ENCODE measurements around the gene NDUFAF2. TPM values are rescaled to one million over a fixed set of nuclear protein-coding genes. Genes with fewer than 3 reads are reported as not detected.

Gene NDUFAF2, protein sequence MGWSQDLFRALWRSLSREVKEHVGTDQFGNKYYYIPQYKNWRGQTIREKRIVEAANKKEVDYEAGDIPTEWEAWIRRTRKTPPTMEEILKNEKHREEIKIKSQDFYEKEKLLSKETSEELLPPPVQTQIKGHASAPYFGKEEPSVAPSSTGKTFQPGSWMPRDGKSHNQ
- total RNA-seq (11.2 TPM), polyA plus RNA-seq (10 to 100 TPM; 29.8 to 37.6 (median 35.4) TPM)

DNA sequence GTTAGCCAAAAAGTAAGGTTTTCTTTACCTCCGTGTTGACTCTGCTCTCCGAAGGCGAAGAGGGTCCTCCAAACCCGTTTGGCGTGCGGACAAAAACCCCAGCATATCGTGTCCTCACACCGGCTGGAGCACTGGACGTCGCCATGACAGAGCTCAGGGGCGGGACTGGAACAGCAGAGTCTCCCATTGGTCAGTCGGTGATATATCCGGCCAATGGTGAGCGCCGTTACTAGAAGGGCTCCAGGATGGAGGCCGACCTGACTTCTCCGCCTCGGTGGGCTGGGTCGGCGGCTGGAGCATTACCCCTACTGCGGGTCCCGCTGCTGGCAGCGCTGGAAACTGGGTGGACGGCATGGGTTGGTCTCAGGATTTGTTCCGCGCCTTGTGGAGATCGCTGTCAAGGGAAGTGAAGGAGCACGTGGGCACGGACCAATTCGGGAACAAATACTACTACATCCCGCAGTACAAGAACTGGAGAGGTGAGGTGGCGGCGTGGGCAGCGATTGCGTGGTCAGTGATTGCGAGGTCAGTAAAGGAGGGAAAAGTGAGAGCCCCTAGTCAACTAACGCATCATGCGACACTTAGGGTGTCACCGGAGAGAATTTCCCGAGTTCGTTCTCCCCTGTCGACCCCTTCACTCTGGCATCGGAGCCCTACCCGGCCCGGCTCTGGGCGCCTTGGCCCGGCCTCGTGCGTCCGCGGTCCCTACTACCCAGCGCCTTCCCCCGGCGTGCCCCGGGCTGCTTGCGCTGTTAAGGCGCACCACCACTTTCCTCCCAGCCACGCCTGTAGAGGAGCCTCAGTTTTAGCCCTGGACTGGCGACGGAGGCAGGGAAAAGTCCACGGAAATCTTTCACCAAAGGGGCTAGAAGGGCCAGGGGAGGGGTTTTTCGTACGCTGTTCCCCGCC is at the start of gene NDUFAF2, which contains the start of gene ERCC8:
NDUFAF2 (plus strand) TSS at position 302 of the 909 bp plus-strand sequence; CDS start at position 353, 51 bp downstream.
ERCC8 (minus strand) TSS at position 167 of the 909 bp plus-strand sequence; CDS start at position 105, 62 bp downstream.
- H3K27ac Mint-ChIP-seq, result peak within 1 kb of the TSS in 2 of 3 donors; percentile 68 to 85
- H3K27me3 ChIP-seq (ENCODE audit: control insufficient read depth, insufficient read depth, low read length), result no peaks in the 10 kb centered on the region
- peaks cover 5% of the 10 kb centered on the region for H3K36me3 ChIP-seq (ENCODE audit: control insufficient read depth, insufficient read depth, low read length)
- H3K9me3 ChIP-seq (ENCODE audit: control insufficient read depth in 2 of 2, low read length in 2 of 2), result no peaks in the 10 kb centered on the region
- peak within 1 kb of the TSS; percentile 100 for H3K4me3 ChIP-seq (ENCODE audit: low read depth, low read length)
- peak within 1 kb of the TSS; percentile 56 for H3K27ac ChIP-seq (ENCODE audit: insufficient read depth, low read length, poor library complexity, severe bottlenecking)
- H3K4me1 ChIP-seq (ENCODE audit: control insufficient read depth, insufficient read depth, low read length, poor library complexity, severe bottlenecking), result peaks cover 28% of the 10 kb centered on the region
- H3K27me3 Mint-ChIP-seq, result no peaks in the 10 kb centered on the region
- peak; percentile 99 for ATAC-seq (ENCODE audit: low read depth in 2 of 2)
- no peaks in the 10 kb centered on the region for H3K9me3 Mint-ChIP-seq
- peaks cover 22 to 35% (median 26%) of the 10 kb centered on the region in 4 donors for H3K4me1 Mint-ChIP-seq
- no peak within 1 kb of the TSS for H3K4me3 Mint-ChIP-seq
- peak; percentile 83 to 93 (median 89) for DNase-seq
- no peaks in the 10 kb centered on the region for H3K36me3 Mint-ChIP-seq

- no peak for ATAC-seq (ENCODE audit: low read depth in 2 of 2)
- Histone ChIP-seq H3K4me1 (ENCODE audit: control insufficient read depth, insufficient read depth, low read length, poor library complexity, severe bottlenecking) (no peaks in the 10 kb centered on the region), H3K9me3 (ENCODE audit: control insufficient read depth in 2 of 2, low read length in 2 of 2) (no peaks in the 10 kb centered on the region), H3K4me3 (ENCODE audit: low read depth, low read length) (no peak overlapping the region), H3K27ac (ENCODE audit: insufficient read depth, low read length, poor library complexity, severe bottlenecking) (no peak overlapping the region), H3K36me3 (ENCODE audit: control insufficient read depth, insufficient read depth, low read length) (peaks cover 7% of the 10 kb centered on the region), H3K27me3 (ENCODE audit: control insufficient read depth, insufficient read depth, low read length) (no peaks in the 10 kb centered on the region)
- DNase-seq, result no peak
- H3K27ac Mint-ChIP-seq, result no peak overlapping the region
- peaks cover 0 to 2% (median 0%) of the 10 kb centered on the region in 7 donors for H3K9me3 Mint-ChIP-seq
- H3K27me3 Mint-ChIP-seq, result no peaks in the 10 kb centered on the region
- no peaks in the 10 kb centered on the region for H3K4me1 Mint-ChIP-seq
- no peak overlapping the region for H3K4me3 Mint-ChIP-seq
- H3K36me3 Mint-ChIP-seq, result peaks cover 52% of the 10 kb centered on the region
Measured at GRCh38 chr5:60896991-60897390, 48.0 kb upstream of the NDUFAF2 start.

- Histone ChIP-seq H3K27ac (ENCODE audit: insufficient read depth, low read length, poor library complexity, severe bottlenecking) (no peak overlapping the region), H3K36me3 (ENCODE audit: control insufficient read depth, insufficient read depth, low read length) (no peaks in the 10 kb centered on the region), H3K4me1 (ENCODE audit: control insufficient read depth, insufficient read depth, low read length, poor library complexity, severe bottlenecking) (no peaks in the 10 kb centered on the region), H3K4me3 (ENCODE audit: low read depth, low read length) (no peak overlapping the region), H3K9me3 (ENCODE audit: control insufficient read depth in 2 of 2, low read length in 2 of 2) (no peaks in the 10 kb centered on the region), H3K27me3 (ENCODE audit: control insufficient read depth, insufficient read depth, low read length) (no peaks in the 10 kb centered on the region)
- no peaks in the 10 kb centered on the region for H3K27me3 Mint-ChIP-seq
- H3K4me1 Mint-ChIP-seq, result peaks cover 0 to 6% (median 4%) of the 10 kb centered on the region in 4 donors
- peaks cover 25% of the 10 kb centered on the region for H3K36me3 Mint-ChIP-seq
- H3K4me3 Mint-ChIP-seq, result no peak overlapping the region
- no peak overlapping the region for H3K27ac Mint-ChIP-seq
- peaks cover 0 to 5% (median 0%) of the 10 kb centered on the region in 7 donors for H3K9me3 Mint-ChIP-seq
- ATAC-seq (ENCODE audit: low read depth in 2 of 2), result no peak
- DNase-seq, result no peak
Measured at GRCh38 chr5:60903356-60903755, 41.6 kb upstream of the NDUFAF2 start.

GRCh38 chr5:60916646-60917045 is 28.4 kb upstream of the NDUFAF2 start:
- Histone ChIP-seq H3K9me3 (ENCODE audit: control insufficient read depth in 2 of 2, low read length in 2 of 2) (no peaks in the 10 kb centered on the region), H3K36me3 (ENCODE audit: control insufficient read depth, insufficient read depth, low read length) (peaks cover 18% of the 10 kb centered on the region), H3K4me1 (ENCODE audit: control insufficient read depth, insufficient read depth, low read length, poor library complexity, severe bottlenecking) (no peaks in the 10 kb centered on the region), H3K27ac (ENCODE audit: insufficient read depth, low read length, poor library complexity, severe bottlenecking) (no peak overlapping the region), H3K4me3 (ENCODE audit: low read depth, low read length) (no peak overlapping the region), H3K27me3 (ENCODE audit: control insufficient read depth, insufficient read depth, low read length) (no peaks in the 10 kb centered on the region)
- Mint-ChIP-seq H3K27me3 (no peaks in the 10 kb centered on the region), H3K9me3 (peaks cover 0 to 1% (median 0%) of the 10 kb centered on the region in 7 donors), H3K27ac (no peak overlapping the region), H3K4me1 (no peaks in the 10 kb centered on the region), H3K4me3 (no peak overlapping the region), H3K36me3 (peaks cover 47% of the 10 kb centered on the region)
- DNase-seq (no peak), ATAC-seq (ENCODE audit: low read depth in 2 of 2) (no peak)

GRCh38 chr5:60918466-60918865 is 26.5 kb upstream of the NDUFAF2 start:
- DNase-seq (no peak), ATAC-seq (ENCODE audit: low read depth in 2 of 2) (no peak)
- H3K36me3 Mint-ChIP-seq, result peaks cover 42% of the 10 kb centered on the region
- no peak overlapping the region for H3K27ac Mint-ChIP-seq
- Histone ChIP-seq H3K36me3 (ENCODE audit: control insufficient read depth, insufficient read depth, low read length) (peaks cover 18% of the 10 kb centered on the region), H3K27ac (ENCODE audit: insufficient read depth, low read length, poor library complexity, severe bottlenecking) (no peak overlapping the region), H3K27me3 (ENCODE audit: control insufficient read depth, insufficient read depth, low read length) (no peaks in the 10 kb centered on the region), H3K4me3 (ENCODE audit: low read depth, low read length) (no peak overlapping the region), H3K9me3 (ENCODE audit: control insufficient read depth in 2 of 2, low read length in 2 of 2) (no peaks in the 10 kb centered on the region), H3K4me1 (ENCODE audit: control insufficient read depth, insufficient read depth, low read length, poor library complexity, severe bottlenecking) (no peaks in the 10 kb centered on the region)
- H3K4me3 Mint-ChIP-seq, result no peak overlapping the region
- peaks cover 0 to 4% (median 0%) of the 10 kb centered on the region in 4 donors for H3K4me1 Mint-ChIP-seq
- peaks cover 0 to 1% (median 0%) of the 10 kb centered on the region in 7 donors for H3K9me3 Mint-ChIP-seq
- H3K27me3 Mint-ChIP-seq, result no peaks in the 10 kb centered on the region

GRCh38 chr5:60927450-60927849 is 17.6 kb upstream of the NDUFAF2 start:
- Histone ChIP-seq H3K27me3 (ENCODE audit: control insufficient read depth, insufficient read depth, low read length) (no peaks in the 10 kb centered on the region), H3K4me3 (ENCODE audit: low read depth, low read length) (no peak overlapping the region), H3K27ac (ENCODE audit: insufficient read depth, low read length, poor library complexity, severe bottlenecking) (no peak overlapping the region), H3K4me1 (ENCODE audit: control insufficient read depth, insufficient read depth, low read length, poor library complexity, severe bottlenecking) (no peaks in the 10 kb centered on the region), H3K9me3 (ENCODE audit: control insufficient read depth in 2 of 2, low read length in 2 of 2) (no peaks in the 10 kb centered on the region), H3K36me3 (ENCODE audit: control insufficient read depth, insufficient read depth, low read length) (peaks cover 15% of the 10 kb centered on the region)
- DNase-seq (no peak), ATAC-seq (ENCODE audit: low read depth in 2 of 2) (no peak)
- H3K36me3 Mint-ChIP-seq, result peaks cover 11% of the 10 kb centered on the region
- H3K4me3 Mint-ChIP-seq, result no peak overlapping the region
- peaks cover 0 to under 1% (median 0%) of the 10 kb centered on the region in 7 donors for H3K9me3 Mint-ChIP-seq
- H3K27me3 Mint-ChIP-seq, result no peaks in the 10 kb centered on the region
- H3K4me1 Mint-ChIP-seq, result peaks cover 0 to 4% (median 0%) of the 10 kb centered on the region in 4 donors
- no peak overlapping the region for H3K27ac Mint-ChIP-seq

GRCh38 chr5:60929024-60929423 is 16.0 kb upstream of the NDUFAF2 start:
- ATAC-seq (ENCODE audit: low read depth in 2 of 2) (no peak), DNase-seq (no peak)
- Mint-ChIP-seq H3K4me3 (no peak overlapping the region), H3K36me3 (peaks cover 11% of the 10 kb centered on the region), H3K9me3 (peaks cover 0 to 3% (median 0%) of the 10 kb centered on the region in 7 donors), H3K4me1 (no peaks in the 10 kb centered on the region), H3K27me3 (no peaks in the 10 kb centered on the region), H3K27ac (no peak overlapping the region)
- Histone ChIP-seq H3K36me3 (ENCODE audit: control insufficient read depth, insufficient read depth, low read length) (peaks cover 15% of the 10 kb centered on the region), H3K27me3 (ENCODE audit: control insufficient read depth, insufficient read depth, low read length) (no peaks in the 10 kb centered on the region), H3K4me1 (ENCODE audit: control insufficient read depth, insufficient read depth, low read length, poor library complexity, severe bottlenecking) (no peaks in the 10 kb centered on the region), H3K4me3 (ENCODE audit: low read depth, low read length) (no peak overlapping the region), H3K27ac (ENCODE audit: insufficient read depth, low read length, poor library complexity, severe bottlenecking) (no peak overlapping the region), H3K9me3 (ENCODE audit: control insufficient read depth in 2 of 2, low read length in 2 of 2) (no peaks in the 10 kb centered on the region)
